OCI-LY1 (cell line): ENCODE data around the gene HOXA2.

ENCODE experiments used
- H2AFZ ChIP-seq: fragments of 200-600 bp; sonication (generic), shearing (Covaris generic); 2 replicates; pipeline ENCODE4 v1.6.0; 2014; ENCODE audit warnings: antibody characterized with exemption, mild to moderate bottlenecking, low read length
- H3F3A ChIP-seq: fragments of 200-600 bp; sonication (generic), shearing (Covaris generic); 2 replicates; pipeline ENCODE4 v1.6.0; 2014; ENCODE audit warnings: mild to moderate bottlenecking, antibody characterized with exemption, low read length, moderate library complexity; ENCODE audit not compliant: insufficient read depth
- H3K27ac ChIP-seq: fragments of 200-600 bp; sonication (generic); 2 replicates; pipeline ENCODE4 v1.5.1; 2014; ENCODE audit warnings: low read length, mixed run types, mild to moderate bottlenecking, low read depth; ENCODE audit not compliant: poor library complexity, severe bottlenecking
- H3K27me3 ChIP-seq: fragments of 200-600 bp; sonication (generic); 2 replicates; pipeline ENCODE4 v1.6.0; 2014; ENCODE audit warnings: antibody characterized with exemption, mild to moderate bottlenecking, low read length, moderate library complexity; ENCODE audit not compliant: insufficient read depth
- H3K36me3 ChIP-seq: fragments of 200-600 bp; sonication (generic); 2 replicates; pipeline ENCODE4 v1.6.1; 2014; ENCODE audit warnings: mild to moderate bottlenecking, antibody characterized with exemption, low read length, moderate library complexity, mixed read lengths; ENCODE audit not compliant: insufficient read depth
- H3K4me1 ChIP-seq: fragments of 200-600 bp; sonication (generic); 2 replicates; pipeline ENCODE4 v1.5.1; 2014; ENCODE audit warnings: mild to moderate bottlenecking, low read length, moderate library complexity; ENCODE audit not compliant: insufficient read depth, severe bottlenecking
- H3K4me2 ChIP-seq: fragments of 200-600 bp; sonication (generic), shearing (Covaris generic); 2 replicates; pipeline ENCODE4 v1.6.1; 2014; ENCODE audit warnings: low read length
- H3K4me3 ChIP-seq: fragments of 200-600 bp; sonication (generic); 2 replicates; pipeline ENCODE4 v1.5.1; 2014; ENCODE audit warnings: low read length, low read depth, mild to moderate bottlenecking, mixed read lengths; ENCODE audit not compliant: poor library complexity, severe bottlenecking
- H3K79me2 ChIP-seq: fragments of 200-600 bp; shearing (Covaris generic); 2 replicates; pipeline ENCODE4 v1.6.1; 2016; ENCODE audit warnings: mixed run types, low read length, mixed read lengths; ENCODE audit not compliant: insufficient read depth
- H3K9ac ChIP-seq: fragments of 200-600 bp; sonication (generic), shearing (Covaris generic); 2 replicates; pipeline ENCODE4 v1.6.1; 2014; ENCODE audit warnings: mild to moderate bottlenecking, low read length, mixed read lengths
- H3K9me2 ChIP-seq: fragments of 200-600 bp; sonication (generic), shearing (Covaris generic); 2 replicates; pipeline ENCODE4 v1.6.1; 2014; ENCODE audit warnings: low read depth, mild to moderate bottlenecking, low read length, mixed read lengths
- H3K9me3 ChIP-seq: fragments of 200-600 bp; shearing (Covaris generic); 2 replicates; pipeline ENCODE4 v1.6.1; 2014; ENCODE audit warnings: low read length, mixed read lengths
- H4K20me1 ChIP-seq: fragments of 200-600 bp; sonication (generic), shearing (Covaris generic); 2 replicates; pipeline ENCODE4 v1.6.0; 2016; ENCODE audit warnings: mild to moderate bottlenecking, low read length; ENCODE audit not compliant: insufficient read depth
- EZH2 ChIP-seq: fragments of 200-600 bp; sonication (generic), shearing (Covaris generic); IDR thresholded peaks from 2 replicates; pipeline ENCODE4 v1.8.0; 2017; ENCODE audit warnings: borderline replicate concordance, mixed run types, mild to moderate bottlenecking, antibody characterized with exemption, low read length, moderate library complexity, mixed read lengths
- TF ChIP-seq, protein P1 (sequence below): fragments of 200-600 bp; sonication (generic), shearing (Covaris generic); IDR thresholded peaks from 2 replicates; pipeline ENCODE4 v1.5.1; 2017; ENCODE audit warnings: mild to moderate bottlenecking, antibody characterized with exemption, low read length, moderate library complexity, mixed read lengths

Gene HOXA2

DNA sequence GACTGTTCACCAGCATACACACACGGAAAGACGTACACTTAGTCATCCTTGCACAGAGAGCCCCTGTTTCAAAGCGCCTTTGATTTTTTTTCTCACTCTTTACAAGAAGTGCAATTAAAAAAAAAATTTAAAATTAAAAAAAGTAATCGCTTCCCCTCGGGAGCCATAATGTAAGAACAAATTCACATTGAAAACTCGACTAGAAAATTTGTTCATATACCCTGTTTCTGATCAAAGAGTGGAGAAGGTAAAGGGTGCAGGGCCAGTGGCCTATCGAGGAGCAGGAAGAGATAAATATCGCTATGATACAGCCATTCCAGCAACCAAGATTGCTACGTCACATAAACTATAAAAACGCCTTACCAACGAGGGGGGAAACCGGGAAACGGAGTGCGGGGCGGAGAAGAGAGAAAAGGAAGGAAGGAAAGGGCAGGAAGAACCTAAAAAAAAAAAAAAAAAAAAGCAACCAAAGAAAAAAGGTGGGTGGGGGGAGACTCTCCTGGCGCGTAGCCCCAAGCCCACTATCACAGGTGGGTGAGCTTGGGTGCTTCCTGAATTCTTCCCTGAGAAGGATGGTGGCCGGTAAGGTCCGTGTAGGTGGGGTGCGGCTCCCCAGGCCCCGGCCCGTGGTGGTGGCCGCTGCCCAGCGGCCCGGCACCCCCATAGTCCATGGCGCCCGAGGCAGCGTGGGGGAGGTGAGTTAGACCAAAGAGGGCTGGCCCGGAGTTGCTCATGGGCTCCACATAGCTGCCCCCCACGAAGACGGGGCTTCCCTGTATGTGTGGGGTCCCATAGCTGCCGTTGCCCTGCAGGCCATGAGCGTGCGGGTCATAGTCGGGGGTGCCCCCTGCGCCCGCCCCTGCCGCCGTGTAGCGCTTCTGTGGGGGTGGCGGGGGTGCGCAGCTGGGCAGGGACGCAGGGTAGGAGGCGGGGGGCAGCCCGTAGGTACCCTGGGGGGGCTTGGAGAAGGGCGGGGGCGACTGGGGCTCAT lies 5.2 kb upstream of the HOXA2 start:
- Histone ChIP-seq H3K4me2 (no peak overlapping the region), H3K36me3 (no peaks in the 10 kb centered on the region), H3K27me3 (peaks cover 6% of the 10 kb centered on the region; the same call in 1 of the 2 replicates), H2AFZ (no peak overlapping the region), H3K4me3 (no peak overlapping the region), H3K4me1 (no peaks in the 10 kb centered on the region), H3K79me2 (no peaks in the 10 kb centered on the region), H3F3A (no peaks in the 10 kb centered on the region), H3K9me2 (no peaks in the 10 kb centered on the region), H3K27ac (no peak overlapping the region), H3K9me3 (no peaks in the 10 kb centered on the region), H3K9ac (no peak overlapping the region), H4K20me1 (no peaks in the 10 kb centered on the region)
- TF ChIP-seq, protein P1, sequence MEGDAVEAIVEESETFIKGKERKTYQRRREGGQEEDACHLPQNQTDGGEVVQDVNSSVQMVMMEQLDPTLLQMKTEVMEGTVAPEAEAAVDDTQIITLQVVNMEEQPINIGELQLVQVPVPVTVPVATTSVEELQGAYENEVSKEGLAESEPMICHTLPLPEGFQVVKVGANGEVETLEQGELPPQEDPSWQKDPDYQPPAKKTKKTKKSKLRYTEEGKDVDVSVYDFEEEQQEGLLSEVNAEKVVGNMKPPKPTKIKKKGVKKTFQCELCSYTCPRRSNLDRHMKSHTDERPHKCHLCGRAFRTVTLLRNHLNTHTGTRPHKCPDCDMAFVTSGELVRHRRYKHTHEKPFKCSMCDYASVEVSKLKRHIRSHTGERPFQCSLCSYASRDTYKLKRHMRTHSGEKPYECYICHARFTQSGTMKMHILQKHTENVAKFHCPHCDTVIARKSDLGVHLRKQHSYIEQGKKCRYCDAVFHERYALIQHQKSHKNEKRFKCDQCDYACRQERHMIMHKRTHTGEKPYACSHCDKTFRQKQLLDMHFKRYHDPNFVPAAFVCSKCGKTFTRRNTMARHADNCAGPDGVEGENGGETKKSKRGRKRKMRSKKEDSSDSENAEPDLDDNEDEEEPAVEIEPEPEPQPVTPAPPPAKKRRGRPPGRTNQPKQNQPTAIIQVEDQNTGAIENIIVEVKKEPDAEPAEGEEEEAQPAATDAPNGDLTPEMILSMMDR = no peak
- no peak for TF ChIP-seq EZH2

DNA sequence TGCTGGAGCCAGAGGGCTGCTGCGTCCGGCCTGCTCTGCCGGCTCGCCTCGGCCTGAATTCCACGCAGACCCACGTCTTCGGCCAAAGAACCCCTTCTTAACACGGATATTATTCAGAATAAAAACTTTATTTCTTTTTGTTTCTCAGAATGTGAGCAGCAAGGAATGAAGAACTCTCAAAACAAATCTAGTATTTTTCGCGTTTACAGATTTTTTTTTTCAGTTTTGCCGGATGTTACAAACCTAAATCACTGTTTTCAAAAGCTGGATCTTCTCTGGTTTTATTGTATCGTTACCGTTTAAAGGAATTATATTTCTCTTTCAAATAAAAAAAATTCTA lies 4.4 kb upstream of the HOXA2 start:
- Histone ChIP-seq H3K27me3 (peaks cover 6% of the 10 kb centered on the region; the same call in 1 of the 2 replicates), H3K4me2 (no peak overlapping the region), H3K36me3 (no peaks in the 10 kb centered on the region)

DNA sequence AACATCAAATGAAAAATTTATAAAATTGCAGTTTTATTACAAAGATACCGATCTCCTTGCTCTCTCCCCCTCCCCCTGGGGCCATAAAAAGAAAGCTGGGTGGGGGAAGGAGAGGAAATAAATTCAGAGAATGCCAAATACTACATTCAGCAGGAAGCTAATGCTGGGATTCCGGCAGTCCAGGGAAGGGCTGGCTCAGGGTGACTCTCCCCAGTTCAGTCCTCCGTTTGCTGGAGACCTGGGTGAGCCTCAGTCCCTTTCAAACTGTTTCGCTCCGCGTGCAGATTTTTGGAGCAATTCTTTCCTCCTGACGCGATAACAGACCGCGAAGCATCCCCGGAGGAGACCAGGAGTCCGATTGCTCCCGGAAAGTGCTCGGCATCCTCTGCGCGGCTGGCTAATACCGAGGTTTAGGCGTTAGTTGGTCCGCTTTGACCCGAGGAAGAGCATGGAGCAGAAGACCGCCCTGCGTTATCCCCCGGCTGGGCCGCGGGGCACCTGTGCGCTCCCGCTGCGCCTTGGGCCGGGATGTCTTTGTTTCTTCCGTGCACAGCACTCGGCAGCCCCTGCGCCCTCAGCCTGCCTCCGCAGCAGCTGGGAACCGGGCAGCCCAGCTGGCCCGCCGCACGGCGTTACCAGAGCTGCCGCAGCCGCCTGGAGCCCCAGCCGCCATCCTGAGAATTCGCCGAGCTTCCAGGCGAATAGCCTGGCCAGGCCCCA lies 3.9 kb upstream of the HOXA2 start:
- Histone ChIP-seq H3K9ac (no peak overlapping the region), H3K9me2 (no peaks in the 10 kb centered on the region), H3K4me2 (no peak overlapping the region), H3K36me3 (no peaks in the 10 kb centered on the region; the same call in 1 of the 2 replicates), H3F3A (no peaks in the 10 kb centered on the region), H3K79me2 (no peaks in the 10 kb centered on the region), H4K20me1 (no peaks in the 10 kb centered on the region), H3K27ac (no peak overlapping the region), H3K27me3 (peaks cover 6% of the 10 kb centered on the region; the same call in 1 of the 2 replicates), H2AFZ (no peak overlapping the region), H3K9me3 (no peaks in the 10 kb centered on the region), H3K4me1 (no peaks in the 10 kb centered on the region), H3K4me3 (no peak overlapping the region)
- TF ChIP-seq, protein P1 = no peak
- TF ChIP-seq EZH2 = no peak

More for the DNA sequence above, 4.4 kb upstream of the HOXA2 start:
- TF ChIP-seq, protein P1 = no peak
- no peak for TF ChIP-seq EZH2
- Histone ChIP-seq H3K9ac (no peak overlapping the region), H3K79me2 (no peaks in the 10 kb centered on the region), H3K9me2 (no peaks in the 10 kb centered on the region), H4K20me1 (no peaks in the 10 kb centered on the region), H3F3A (no peaks in the 10 kb centered on the region), H2AFZ (no peak overlapping the region), H3K4me1 (no peaks in the 10 kb centered on the region), H3K9me3 (no peaks in the 10 kb centered on the region), H3K4me3 (no peak overlapping the region), H3K27ac (no peak overlapping the region)
